ENCODE results near the gene MYZAP.

DNA sequence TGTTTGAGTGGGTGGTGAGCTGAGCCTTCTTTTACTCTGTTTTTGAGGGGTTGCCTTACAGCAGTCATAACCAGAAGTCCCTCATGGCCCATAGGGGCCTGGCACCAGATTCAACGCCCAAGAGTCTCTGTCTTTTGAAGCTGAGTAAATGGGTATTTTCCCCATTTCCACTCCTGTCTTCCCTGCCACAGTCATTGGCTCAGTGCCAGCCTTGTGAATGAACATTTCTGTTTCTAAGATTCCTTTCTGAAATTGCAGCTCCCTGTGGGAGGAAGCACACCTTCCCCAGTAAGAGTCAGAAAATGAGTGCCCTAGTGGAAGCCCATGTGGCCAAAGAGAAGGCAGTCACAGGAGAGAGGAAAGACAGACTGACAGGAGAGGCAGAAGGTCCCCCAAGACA is 71.1 kb downstream of the MYZAP start:
- TF ChIP-seq HOXD1 (CRISPR knock-in tag; IDR thresholded peaks at IDR 0.05) (no peak), NBN (conservative IDR thresholded peaks at IDR 0.05) (no peak), ZNF572 (CRISPR knock-in tag; IDR thresholded peaks at IDR 0.05) (no peak)
- TF ChIP-seq, protein P1, sequence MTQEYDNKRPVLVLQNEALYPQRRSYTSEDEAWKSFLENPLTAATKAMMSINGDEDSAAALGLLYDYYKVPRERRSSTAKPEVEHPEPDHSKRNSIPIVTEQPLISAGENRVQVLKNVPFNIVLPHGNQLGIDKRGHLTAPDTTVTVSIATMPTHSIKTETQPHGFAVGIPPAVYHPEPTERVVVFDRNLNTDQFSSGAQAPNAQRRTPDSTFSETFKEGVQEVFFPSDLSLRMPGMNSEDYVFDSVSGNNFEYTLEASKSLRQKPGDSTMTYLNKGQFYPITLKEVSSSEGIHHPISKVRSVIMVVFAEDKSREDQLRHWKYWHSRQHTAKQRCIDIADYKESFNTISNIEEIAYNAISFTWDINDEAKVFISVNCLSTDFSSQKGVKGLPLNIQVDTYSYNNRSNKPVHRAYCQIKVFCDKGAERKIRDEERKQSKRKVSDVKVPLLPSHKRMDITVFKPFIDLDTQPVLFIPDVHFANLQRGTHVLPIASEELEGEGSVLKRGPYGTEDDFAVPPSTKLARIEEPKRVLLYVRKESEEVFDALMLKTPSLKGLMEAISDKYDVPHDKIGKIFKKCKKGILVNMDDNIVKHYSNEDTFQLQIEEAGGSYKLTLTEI (CRISPR knock-in tag; conservative IDR thresholded peaks at IDR 0.05): no peak
- TF ChIP-seq, protein P2, sequence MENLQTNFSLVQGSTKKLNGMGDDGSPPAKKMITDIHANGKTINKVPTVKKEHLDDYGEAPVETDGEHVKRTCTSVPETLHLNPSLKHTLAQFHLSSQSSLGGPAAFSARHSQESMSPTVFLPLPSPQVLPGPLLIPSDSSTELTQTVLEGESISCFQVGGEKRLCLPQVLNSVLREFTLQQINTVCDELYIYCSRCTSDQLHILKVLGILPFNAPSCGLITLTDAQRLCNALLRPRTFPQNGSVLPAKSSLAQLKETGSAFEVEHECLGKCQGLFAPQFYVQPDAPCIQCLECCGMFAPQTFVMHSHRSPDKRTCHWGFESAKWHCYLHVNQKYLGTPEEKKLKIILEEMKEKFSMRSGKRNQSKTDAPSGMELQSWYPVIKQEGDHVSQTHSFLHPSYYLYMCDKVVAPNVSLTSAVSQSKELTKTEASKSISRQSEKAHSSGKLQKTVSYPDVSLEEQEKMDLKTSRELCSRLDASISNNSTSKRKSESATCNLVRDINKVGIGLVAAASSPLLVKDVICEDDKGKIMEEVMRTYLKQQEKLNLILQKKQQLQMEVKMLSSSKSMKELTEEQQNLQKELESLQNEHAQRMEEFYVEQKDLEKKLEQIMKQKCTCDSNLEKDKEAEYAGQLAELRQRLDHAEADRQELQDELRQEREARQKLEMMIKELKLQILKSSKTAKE (CRISPR knock-in tag; IDR thresholded peaks at IDR 0.05; ENCODE audit: borderline replicate concordance): no peak
- TF ChIP-seq, protein P3, sequence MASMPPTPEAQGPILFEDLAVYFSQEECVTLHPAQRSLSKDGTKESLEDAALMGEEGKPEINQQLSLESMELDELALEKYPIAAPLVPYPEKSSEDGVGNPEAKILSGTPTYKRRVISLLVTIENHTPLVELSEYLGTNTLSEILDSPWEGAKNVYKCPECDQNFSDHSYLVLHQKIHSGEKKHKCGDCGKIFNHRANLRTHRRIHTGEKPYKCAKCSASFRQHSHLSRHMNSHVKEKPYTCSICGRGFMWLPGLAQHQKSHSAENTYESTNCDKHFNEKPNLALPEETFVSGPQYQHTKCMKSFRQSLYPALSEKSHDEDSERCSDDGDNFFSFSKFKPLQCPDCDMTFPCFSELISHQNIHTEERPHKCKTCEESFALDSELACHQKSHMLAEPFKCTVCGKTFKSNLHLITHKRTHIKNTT (CRISPR knock-in tag; IDR thresholded peaks at IDR 0.05): no peak
